Upper lobe of left lung (tissue), 6 donors: ENCODE measurements around the gene ZBED1. TPM values are rescaled to one million over a fixed set of nuclear protein-coding genes. Genes with fewer than 3 reads are reported as not detected.
"Not testable (repeated sequence)": the region's sequence is repeated elsewhere in the genome, so short reads cannot be mapped to it uniquely, and the experiment has no call there.

Source experiments
- ATAC-seq, 2 donors: fragments of 200-7000 bp; cut with Tn5 transposase; one replicate each; pipeline ENCODE4 v1.9.1; 2022; ENCODE audit warnings: mild to moderate bottlenecking in 2 of 2, moderate library complexity in 2 of 2; ENCODE audit not compliant: low FRiP score in 2 of 2
- DNase-seq, 2 donors: peaks; one replicate each; pipeline ENCODE4 v3.0.0-alpha.2; 2019 to 2020
- H3K27ac ChIP-seq, 4 donors: fragments of 200-600 bp; sonication (generic); one replicate each; pipeline ENCODE4 v1.5.1; 2016 to 2019
- H3K27me3 ChIP-seq, 4 donors: fragments of 200-600 bp; sonication (generic); one replicate each; pipeline ENCODE4 v1.5.1; 2017 to 2019
- H3K36me3 ChIP-seq, 4 donors: fragments of 200-600 bp; sonication (generic); one replicate each; pipeline ENCODE4 v1.5.1; 2016 to 2019
- H3K4me1 ChIP-seq, 4 donors: fragments of 200-600 bp; sonication (generic); one replicate each; pipeline ENCODE4 v1.5.1; 2018 to 2019
- H3K4me3 ChIP-seq, 4 donors: fragments of 200-600 bp; sonication (generic); one replicate each; pipeline ENCODE4 v1.5.1; 2017 to 2019; ENCODE audit warnings: mild to moderate bottlenecking in 2 of 4, moderate library complexity in 1 of 4
- H3K9me3 ChIP-seq, 4 donors: fragments of 200-600 bp; sonication (generic); one replicate each; pipeline ENCODE4 v1.5.1; 2018 to 2019
- EP300 ChIP-seq, 4 donors: sonication (generic); formaldehyde crosslinking; IDR thresholded peaks; one replicate each; pipeline ENCODE4 v1.5.1; 2017; ENCODE audit warnings: antibody characterized with exemption in 4 of 4, control low read depth in 2 of 4
- POLR2A ChIP-seq, 4 donors: fragments of 450-650 bp; IDR thresholded peaks; one replicate each; pipeline ENCODE4 v1.5.1; 2016 to 2017; ENCODE audit warnings: antibody characterized with exemption in 4 of 4, mild to moderate bottlenecking in 2 of 4
- POLR2AphosphoS5 ChIP-seq, 2 donors: sonication (generic); formaldehyde crosslinking; IDR thresholded peaks; one replicate each; pipeline ENCODE4 v1.5.1; 2017; ENCODE audit warnings: antibody characterized with exemption in 2 of 2
- WGBS, 2 donors: methylation state at CpG; one replicate each; pipeline ENCODE4 v1.1.5; 2017 to 2018; 5-methylcytosine and 5-hydroxymethylcytosine counted together
- total RNA-seq, 6 donors: library from RNA; depleted of rRNA in 4 of 6; stranded (reverse); fragments of >200 nt in 4 of 6; gene quantifications; one replicate each; pipeline versions ENCODE4 v1.1.0 to v1.2.1, GENCODE V29; 2016 to 2021
- TF ChIP-seq, protein P1 (sequence below), 6 experiments: fragments of 450-650 bp in 4 of 6; fragments of 200-600 bp in 2 of 6; sonication (generic) in 2 of 6; IDR thresholded peaks; one replicate each; pipeline ENCODE4 v1.5.1; 2016 to 2019; ENCODE audit warnings: antibody characterized with exemption in 6 of 6
- donor health status: DM: no; HTN: no; CAD: no; lungs with moderate emphysema.
- donor health status: DM: no; HTN: yes; CAD: no; lungs with severe emphysema.

Gene ZBED1
- total RNA-seq, 6 donors from 2014 or later, result 33.2 to 48.7 (median 41.6) TPM

GRCh38 chrX:2458309-2458708 lies 42.5 kb downstream of the ZBED1 start:
- Histone ChIP-seq H3K27me3 (no peaks in the 10 kb centered on the region), H3K27ac (no peak overlapping the region), H3K9me3 (no peaks in the 10 kb centered on the region), H3K4me3 (no peak overlapping the region), H3K36me3 (no peaks in the 10 kb centered on the region), H3K4me1 (no peaks in the 10 kb centered on the region)
- DNase-seq (no peak), ATAC-seq (no peak)
- TF ChIP-seq POLR2A (IDR thresholded peaks at IDR 0.05) (no peak), EP300 (IDR thresholded peaks at IDR 0.05) (no peak), POLR2AphosphoS5 (IDR thresholded peaks at IDR 0.05) (no peak)
- TF ChIP-seq, protein P1, sequence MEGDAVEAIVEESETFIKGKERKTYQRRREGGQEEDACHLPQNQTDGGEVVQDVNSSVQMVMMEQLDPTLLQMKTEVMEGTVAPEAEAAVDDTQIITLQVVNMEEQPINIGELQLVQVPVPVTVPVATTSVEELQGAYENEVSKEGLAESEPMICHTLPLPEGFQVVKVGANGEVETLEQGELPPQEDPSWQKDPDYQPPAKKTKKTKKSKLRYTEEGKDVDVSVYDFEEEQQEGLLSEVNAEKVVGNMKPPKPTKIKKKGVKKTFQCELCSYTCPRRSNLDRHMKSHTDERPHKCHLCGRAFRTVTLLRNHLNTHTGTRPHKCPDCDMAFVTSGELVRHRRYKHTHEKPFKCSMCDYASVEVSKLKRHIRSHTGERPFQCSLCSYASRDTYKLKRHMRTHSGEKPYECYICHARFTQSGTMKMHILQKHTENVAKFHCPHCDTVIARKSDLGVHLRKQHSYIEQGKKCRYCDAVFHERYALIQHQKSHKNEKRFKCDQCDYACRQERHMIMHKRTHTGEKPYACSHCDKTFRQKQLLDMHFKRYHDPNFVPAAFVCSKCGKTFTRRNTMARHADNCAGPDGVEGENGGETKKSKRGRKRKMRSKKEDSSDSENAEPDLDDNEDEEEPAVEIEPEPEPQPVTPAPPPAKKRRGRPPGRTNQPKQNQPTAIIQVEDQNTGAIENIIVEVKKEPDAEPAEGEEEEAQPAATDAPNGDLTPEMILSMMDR (IDR thresholded peaks at IDR 0.05), result no peak
- WGBS, 2 donors, result 92 to 98% methylated on average over 4 to 6 of the region's 6 CpGs

DNA sequence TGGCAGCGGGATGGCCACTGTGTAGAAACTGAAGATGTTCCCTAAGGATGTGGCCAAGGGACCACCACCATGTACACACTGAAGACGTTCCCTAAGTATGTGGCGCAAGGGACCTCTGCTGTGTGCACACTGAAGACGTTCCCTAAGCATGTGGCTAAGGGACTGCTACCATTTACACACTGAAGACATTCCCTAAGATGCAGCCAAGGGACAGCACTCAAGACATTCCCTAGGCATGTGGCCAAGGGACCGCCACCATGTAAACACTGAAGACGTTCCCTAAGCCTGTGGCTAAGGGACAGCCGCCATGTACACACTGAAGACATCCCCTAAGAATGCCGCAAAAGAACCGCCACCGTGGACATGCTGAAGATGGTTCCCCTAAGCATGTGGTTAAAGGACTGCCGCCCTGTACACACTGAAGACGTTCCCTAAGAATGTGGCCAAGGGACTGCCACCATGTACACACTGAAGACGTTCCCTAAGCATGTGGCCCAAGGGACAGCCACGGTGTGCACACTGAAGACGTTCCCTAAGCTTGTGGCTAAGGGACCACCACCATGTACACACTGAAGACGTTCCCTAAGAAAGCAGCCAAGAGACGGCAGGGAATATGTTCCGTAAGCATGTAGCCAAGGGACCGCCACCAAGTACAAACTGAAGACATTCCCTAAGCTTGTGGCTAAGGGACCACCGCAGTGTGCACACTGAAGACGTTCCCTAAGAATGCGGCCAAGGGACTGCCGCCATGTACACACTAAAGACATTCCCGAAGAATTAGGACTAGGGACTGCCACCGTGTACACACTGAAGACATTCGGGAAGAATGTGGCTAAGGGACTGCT lies 43.3 kb downstream of the ZBED1 start:
- 87 to 90% methylated on average over 22 to 26 of the region's 26 CpGs for WGBS, 2 donors
- H3K27me3 ChIP-seq, result no peaks in the 10 kb centered on the region
- DNase-seq (no peak), ATAC-seq (no peak)
- H3K4me1 ChIP-seq, result no peaks in the 10 kb centered on the region
- no peaks in the 10 kb centered on the region for H3K36me3 ChIP-seq
- H3K4me3 ChIP-seq, result no peak overlapping the region
- TF ChIP-seq POLR2AphosphoS5 (IDR thresholded peaks at IDR 0.05) (no peak), POLR2A (IDR thresholded peaks at IDR 0.05) (no peak), EP300 (IDR thresholded peaks at IDR 0.05) (no peak)
- TF ChIP-seq, protein P1 (IDR thresholded peaks at IDR 0.05), result no peak
- H3K27ac ChIP-seq, result no peak overlapping the region
- no peaks in the 10 kb centered on the region for H3K9me3 ChIP-seq

DNA sequence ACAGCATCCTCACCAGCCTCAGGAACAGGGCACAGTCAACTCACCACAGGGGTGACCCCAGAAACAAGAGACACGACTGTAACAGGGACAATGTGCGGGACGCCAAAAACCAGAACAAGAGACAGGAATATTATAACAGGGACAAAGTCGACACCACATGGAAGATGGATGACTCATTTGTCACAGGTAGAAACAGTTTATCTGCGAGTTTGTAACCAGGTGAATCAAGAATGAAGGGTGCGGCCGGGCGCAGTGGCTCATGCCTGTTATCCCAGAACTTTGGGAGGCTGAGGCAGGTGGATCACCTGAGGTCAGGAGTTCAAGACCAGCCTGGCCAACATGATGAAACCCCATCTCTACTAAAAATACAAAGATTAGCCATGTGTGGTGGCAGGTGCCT lies 44.7 kb downstream of the ZBED1 start:
- not testable (repeated sequence) for H3K4me3 ChIP-seq, H3K9me3 ChIP-seq, DNase-seq, H3K36me3 ChIP-seq, H3K4me1 ChIP-seq, H3K27ac ChIP-seq, ATAC-seq, H3K27me3 ChIP-seq
- WGBS, 2 donors, result 93 to 98% methylated on average over 8 of the region's 8 CpGs

GRCh38 chrX:2454620-2455019 lies 46.2 kb downstream of the ZBED1 start:
- not testable (repeated sequence) for H3K4me3 ChIP-seq, H3K27ac ChIP-seq, H3K36me3 ChIP-seq, H3K9me3 ChIP-seq, ATAC-seq, H3K4me1 ChIP-seq, DNase-seq, H3K27me3 ChIP-seq
- WGBS, 2 donors, result 96 to 98% methylated on average over 9 of the region's 9 CpGs

- Histone ChIP-seq H3K36me3 (no peaks in the 10 kb centered on the region), H3K4me1 (no peaks in the 10 kb centered on the region), H3K4me3 (no peak overlapping the region), H3K27ac (no peak overlapping the region), H3K27me3 (no peaks in the 10 kb centered on the region), H3K9me3 (no peaks in the 10 kb centered on the region)
- ATAC-seq (no peak), DNase-seq (no peak)
- 93 to 99% methylated on average over 4 of the region's 4 CpGs for WGBS, 2 donors
- TF ChIP-seq POLR2AphosphoS5 (IDR thresholded peaks at IDR 0.05), result no peak
- TF ChIP-seq, protein P1 (IDR thresholded peaks at IDR 0.05), result no peak
- no peak for TF ChIP-seq EP300 (IDR thresholded peaks at IDR 0.05)
- TF ChIP-seq POLR2A (IDR thresholded peaks at IDR 0.05), result no peak
Measured at GRCh38 chrX:2452799-2453198, 48.0 kb downstream of the ZBED1 start.

DNA sequence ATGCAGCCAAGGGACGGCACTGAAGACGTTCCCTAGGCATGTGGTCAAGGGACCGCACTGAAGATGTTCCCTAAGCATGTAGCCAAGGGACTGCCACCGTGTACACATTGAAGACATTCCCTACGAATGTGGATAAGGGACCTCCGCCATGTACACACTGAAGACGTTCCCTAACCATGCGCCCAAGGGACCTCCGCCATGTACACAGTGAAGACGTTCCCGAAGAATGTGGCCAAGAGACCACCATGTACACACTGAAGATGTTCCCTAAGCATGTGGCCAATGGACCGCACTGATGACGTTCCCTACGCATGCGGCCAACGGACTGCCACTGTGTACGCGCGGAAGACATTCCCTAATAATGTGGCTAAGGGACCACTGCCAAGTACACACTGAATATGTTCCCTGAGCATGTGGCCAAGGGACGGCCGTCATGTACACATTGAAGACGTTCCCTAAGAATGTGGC lies 48.4 kb downstream of the ZBED1 start:
- H3K9me3 ChIP-seq, result no peaks in the 10 kb centered on the region
- 94 to 96% methylated on average over 21 to 22 of the region's 22 CpGs for WGBS, 2 donors
- H3K27ac ChIP-seq, result no peak overlapping the region
- DNase-seq (no peak), ATAC-seq (no peak)
- H3K4me3 ChIP-seq, result no peak overlapping the region
- no peaks in the 10 kb centered on the region for H3K27me3 ChIP-seq
- TF ChIP-seq EP300 (IDR thresholded peaks at IDR 0.05) (no peak), POLR2A (IDR thresholded peaks at IDR 0.05) (no peak), POLR2AphosphoS5 (IDR thresholded peaks at IDR 0.05) (no peak)
- TF ChIP-seq, protein P1 (IDR thresholded peaks at IDR 0.05), result no peak
- no peaks in the 10 kb centered on the region for H3K36me3 ChIP-seq
- no peaks in the 10 kb centered on the region for H3K4me1 ChIP-seq
